GM18511 (cell line): ENCODE data around the gene KCNC4.

Source experiments
- ATAC-seq: cut with Tn5 transposase; IDR thresholded peaks from one replicate; pipeline ENCODE4 v1.9.1; 2021; ENCODE audit warnings: mild to moderate bottlenecking, moderate library complexity; ENCODE audit not compliant: unreplicated experiment

Gene KCNC4

GRCh38 chr1:110211496-110212168 is 1.5 kb downstream of the KCNC4 start:
- ATAC-seq = no peak

- no peak for ATAC-seq
Observed at GRCh38 chr1:110212169-110213142, 2.3 kb downstream of the KCNC4 start.

GRCh38 chr1:110213143-110213540 is 3.0 kb downstream of the KCNC4 start:
- no peak for ATAC-seq

GRCh38 chr1:110214454-110215404 is 4.6 kb downstream of the KCNC4 start:
- ATAC-seq = no peak

GRCh38 chr1:110215621-110216515 is 5.8 kb downstream of the KCNC4 start:
- no peak for ATAC-seq

GRCh38 chr1:110216844-110217444 is 6.8 kb downstream of the KCNC4 start:
- peak; percentile 45 for ATAC-seq

GRCh38 chr1:110218137-110218536 is 8.0 kb downstream of the KCNC4 start:
- no peak for ATAC-seq

- ATAC-seq = no peak
Observed at GRCh38 chr1:110218739-110219138, 8.6 kb downstream of the KCNC4 start.

GRCh38 chr1:110220324-110220723 is 10.2 kb downstream of the KCNC4 start:
- ATAC-seq = no peak

- ATAC-seq = no peak
Observed at GRCh38 chr1:110221119-110221518, 11.0 kb downstream of the KCNC4 start.

- no peak for ATAC-seq
Observed at GRCh38 chr1:110223127-110223526, 13.0 kb downstream of the KCNC4 start.

- ATAC-seq = no peak
Observed at GRCh38 chr1:110223581-110223980, 13.5 kb downstream of the KCNC4 start.

GRCh38 chr1:110224240-110224995 is 14.3 kb downstream of the KCNC4 start:
- no peak for ATAC-seq

- no peak for ATAC-seq
Observed at GRCh38 chr1:110225212-110225611, 15.1 kb downstream of the KCNC4 start.

- no peak for ATAC-seq
Observed at GRCh38 chr1:110225756-110226404, 15.8 kb downstream of the KCNC4 start.

- no peak for ATAC-seq
Observed at GRCh38 chr1:110227774-110228173, 17.7 kb downstream of the KCNC4 start.

- ATAC-seq = no peak
Observed at GRCh38 chr1:110228381-110228780, 18.3 kb downstream of the KCNC4 start.

- no peak for ATAC-seq
Observed at GRCh38 chr1:110228869-110229268, 18.8 kb downstream of the KCNC4 start.
